Adrenal gland (tissue), 12 donors: Measurements from ENCODE around the gene ANKRD11. TPM values are rescaled to one million over a fixed set of nuclear protein-coding genes. Genes with fewer than 3 reads are reported as not detected.

Source experiments
- DNase-seq, 7 donors: peaks; one replicate each; pipeline ENCODE4 v3.0.0-alpha.2; 2019 to 2020
- H3K27ac ChIP-seq, 5 donors: fragments of 200-600 bp; sonication (generic) in 4 of 5; 1 replicate in 3 of 5; 2 replicates in 2 of 5; pipeline versions ENCODE4 v1.5.1 to v1.8.0; 2016 to 2020; ENCODE audit warnings: mild to moderate bottlenecking in 1 of 5
- H3K27me3 ChIP-seq: fragments of 200-600 bp; 2 replicates; pipeline ENCODE4 v1.8.0; 2021
- H3K36me3 ChIP-seq, 2 donors: fragments of 200-600 bp; replicated peaks in 1 of 2; 1 replicate in 1 of 2; 2 replicates in 1 of 2; pipeline versions ENCODE4 v1.5.1 to v1.8.0; 2018 to 2022
- H3K4me1 ChIP-seq, 2 donors: fragments of 200-600 bp; replicated peaks in 1 of 2; 1 replicate in 1 of 2; 2 replicates in 1 of 2; pipeline versions ENCODE4 v1.5.1 to v1.8.0; 2018 to 2021
- H3K4me3 ChIP-seq, 4 donors: fragments of 200-600 bp; sonication (generic) in 3 of 4; one replicate each; pipeline ENCODE4 v1.5.1; 2016 to 2018
- H3K9me3 ChIP-seq, 3 donors: fragments of 200-600 bp; sonication (generic) in 1 of 3; replicated peaks in 1 of 3; 1 replicate in 2 of 3; 2 replicates in 1 of 3; pipeline versions ENCODE4 v1.5.1 to v1.8.0; 2016 to 2021
- POLR2A ChIP-seq, 2 donors: fragments of 450-650 bp; IDR thresholded peaks; one replicate each; pipeline ENCODE4 v1.6.1; 2017; ENCODE audit warnings: antibody characterized with exemption in 2 of 2, mild to moderate bottlenecking in 2 of 2, moderate library complexity in 1 of 2
- WGBS, 4 donors: extraction: QIAGEN DNeasy Blood & Tissue Kit in 2 of 4; methylation state at CpG; one replicate each; pipeline versions ENCODE4 v1.1.5 to v1.1.7; 2013 to 2017; 5-methylcytosine and 5-hydroxymethylcytosine counted together
- intact Hi-C, 2 donors: fragments of 100-400 bp; cut with DNase I; formaldehyde crosslinking; loops; one replicate each; pipeline versions ENCODE4 v1.14.1 to v1.15.0; 2022 to 2023
- polyA plus RNA-seq, 3 donors: library from polyadenylated mRNA; stranded (reverse); fragments of 200-250 nt in 2 of 3; fragments of 350-450 nt in 1 of 3; fragmentation: Illumina TruSeq in 1 of 3; extraction: RNeasy Lipid Tissue Mini Kit (QIAGEN cat#74804) in 1 of 3; gene quantifications; one replicate each; pipeline ENCODE4 v1.2.3, GENCODE V29; 2013 to 2014
- total RNA-seq, 9 donors: library from RNA; depleted of rRNA in 4 of 9; stranded (reverse); fragments of >200 nt in 4 of 9; fragments of 120-200 nt in 1 of 9; fragmentation: NEBNext Ultra II Directional in 1 of 9; extraction: Animal tissue kit (Norgen Biotek cat#: 25700) in 1 of 9; gene quantifications; one replicate each; pipeline versions ENCODE4 v1.1.0 to v1.2.4, GENCODE V29; 2013 to 2023
- TF ChIP-seq, protein P1 (sequence below), 6 experiments: fragments of 450-650 bp in 4 of 6; fragments of 200-600 bp in 2 of 6; sonication (generic) in 1 of 6; IDR thresholded peaks; 1 replicate in 5 of 6; 2 replicates in 1 of 6; pipeline versions ENCODE4 v1.5.1 to v1.8.0; 2016 to 2021; ENCODE audit warnings: antibody characterized with exemption in 6 of 6, mild to moderate bottlenecking in 2 of 6, moderate library complexity in 1 of 6
- donor health status: healthy with polysubstance abuse.
- donor health status: Bipolar disorder and iron deficiency.
- donor health status: DM: yes; HTN: yes; CAD: no.
- donor health status: DM: no; HTN: no; CAD: no.
- donor health status: DM: no; HTN: no; CAD: no.
- donor health status: DM: yes; HTN: yes; CAD: no.

The ANKRD11 gene
- total and polyA plus RNA-seq, 12 donors, result 29.7 to 127 (median 80.1) TPM

DNA sequence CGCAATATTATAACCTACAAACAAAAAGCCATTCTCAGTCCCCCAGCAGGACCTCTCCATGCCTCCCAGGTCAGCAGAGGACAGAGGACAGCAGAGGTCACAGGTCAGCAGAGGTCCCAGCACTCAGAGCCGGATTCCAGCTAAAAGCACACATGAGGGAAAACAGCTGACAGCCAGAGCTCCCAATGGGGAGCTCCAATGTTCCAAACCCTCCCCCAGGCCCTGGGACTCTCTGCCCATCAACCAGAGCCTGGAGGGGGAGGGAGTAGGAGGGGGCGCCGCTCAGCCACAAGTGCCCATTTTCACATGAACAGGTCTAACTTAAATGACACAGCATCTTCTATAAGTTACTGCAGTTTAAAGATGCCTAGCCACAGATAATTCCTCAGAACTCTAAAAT lies 77.5 kb downstream of the ANKRD11 start:
- Histone ChIP-seq H3K27ac (no peak overlapping the region), H3K36me3 (no peaks in the 10 kb centered on the region), H3K27me3 (no peaks in the 10 kb centered on the region), H3K4me1 (peaks cover 50 to 78% of the 10 kb centered on the region in 2 donors), H3K9me3 (no peaks in the 10 kb centered on the region), H3K4me3 (no peak overlapping the region)
- intact Hi-C loops, result no loop called here
- TF ChIP-seq, protein P1, sequence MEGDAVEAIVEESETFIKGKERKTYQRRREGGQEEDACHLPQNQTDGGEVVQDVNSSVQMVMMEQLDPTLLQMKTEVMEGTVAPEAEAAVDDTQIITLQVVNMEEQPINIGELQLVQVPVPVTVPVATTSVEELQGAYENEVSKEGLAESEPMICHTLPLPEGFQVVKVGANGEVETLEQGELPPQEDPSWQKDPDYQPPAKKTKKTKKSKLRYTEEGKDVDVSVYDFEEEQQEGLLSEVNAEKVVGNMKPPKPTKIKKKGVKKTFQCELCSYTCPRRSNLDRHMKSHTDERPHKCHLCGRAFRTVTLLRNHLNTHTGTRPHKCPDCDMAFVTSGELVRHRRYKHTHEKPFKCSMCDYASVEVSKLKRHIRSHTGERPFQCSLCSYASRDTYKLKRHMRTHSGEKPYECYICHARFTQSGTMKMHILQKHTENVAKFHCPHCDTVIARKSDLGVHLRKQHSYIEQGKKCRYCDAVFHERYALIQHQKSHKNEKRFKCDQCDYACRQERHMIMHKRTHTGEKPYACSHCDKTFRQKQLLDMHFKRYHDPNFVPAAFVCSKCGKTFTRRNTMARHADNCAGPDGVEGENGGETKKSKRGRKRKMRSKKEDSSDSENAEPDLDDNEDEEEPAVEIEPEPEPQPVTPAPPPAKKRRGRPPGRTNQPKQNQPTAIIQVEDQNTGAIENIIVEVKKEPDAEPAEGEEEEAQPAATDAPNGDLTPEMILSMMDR (IDR thresholded peaks at IDR 0.05), result no peak
- 49 to 63% (median 53%) methylated on average over 2 to 4 of the region's 4 CpGs for WGBS, 4 donors
- DNase-seq, result peak in 1 of 7 donors; percentile 70

DNA sequence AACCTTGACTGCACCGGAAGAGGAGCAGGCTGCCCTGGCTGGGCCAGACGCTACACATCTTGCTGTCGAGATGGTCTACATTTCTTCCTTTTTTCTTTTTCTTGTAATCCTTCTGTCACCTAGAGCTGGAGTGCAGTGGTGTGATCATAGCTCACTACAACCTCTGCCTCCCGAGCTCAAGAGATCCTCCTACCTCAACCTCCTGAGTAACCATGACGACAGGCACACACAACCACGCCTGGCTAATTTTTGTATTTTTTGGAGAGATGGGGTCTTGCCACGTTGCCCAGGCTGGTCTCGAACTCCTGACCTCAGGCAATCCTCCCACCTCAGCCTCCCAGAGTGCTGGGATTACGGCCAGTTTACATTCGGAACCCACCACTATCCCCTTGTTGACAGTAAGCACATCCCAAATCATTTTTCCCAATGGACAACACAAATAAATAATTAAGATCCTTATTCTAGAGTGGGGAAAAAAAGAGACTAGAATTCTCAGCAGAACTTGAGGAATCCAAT lies 79.0 kb downstream of the ANKRD11 start:
- 49 to 56% (median 52%) methylated on average over 10 of the region's 10 CpGs for WGBS, 4 donors
- intact Hi-C loops, result no loop called here
- Histone ChIP-seq H3K4me1 (peaks cover 49 to 78% of the 10 kb centered on the region in 2 donors), H3K4me3 (no peak overlapping the region), H3K27me3 (no peaks in the 10 kb centered on the region), H3K9me3 (no peaks in the 10 kb centered on the region), H3K27ac (peak overlapping the region in 3 of 5 donors; percentile 31 to 43 (median 36)), H3K36me3 (no peaks in the 10 kb centered on the region)
- TF ChIP-seq POLR2A (IDR thresholded peaks at IDR 0.05), result no peak
- TF ChIP-seq, protein P1 (IDR thresholded peaks at IDR 0.05), result no peak
- DNase-seq, result no peak

DNA sequence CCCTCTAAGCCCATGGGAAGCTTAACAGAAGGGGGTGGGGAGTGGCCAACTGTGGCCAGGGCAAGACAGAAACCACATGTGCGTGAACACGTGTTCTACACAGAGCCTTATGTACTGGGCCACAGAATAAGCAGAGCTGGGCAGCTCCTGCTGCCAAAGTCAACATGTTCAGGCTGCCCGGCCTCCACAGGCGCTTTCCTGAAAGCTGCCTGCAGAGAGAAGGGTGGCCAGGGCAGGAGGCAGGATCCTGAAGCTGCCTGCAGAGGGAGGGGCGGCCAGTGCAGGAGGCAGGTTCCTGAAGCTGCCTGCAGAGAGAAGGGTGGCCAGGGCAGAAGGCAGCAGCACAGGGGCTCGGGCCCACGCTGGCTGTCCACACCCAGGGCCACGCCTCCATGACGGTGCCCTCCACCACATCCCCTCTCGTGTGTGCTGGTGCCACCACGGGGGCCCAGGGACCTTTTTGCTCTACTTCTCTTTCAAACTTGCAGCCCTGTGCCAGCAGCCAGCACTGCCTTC lies 79.5 kb downstream of the ANKRD11 start:
- H3K36me3 ChIP-seq, result no peaks in the 10 kb centered on the region
- H3K9me3 ChIP-seq, result no peaks in the 10 kb centered on the region
- peak in 6 of 7 donors; percentile 59 to 86 (median 68) for DNase-seq
- TF ChIP-seq POLR2A (IDR thresholded peaks at IDR 0.05), result no peak
- TF ChIP-seq, protein P1 (IDR thresholded peaks at IDR 0.05), result peak in 1 of 6 experiments; percentile 19
- peaks cover 49 to 82% of the 10 kb centered on the region in 2 donors for H3K4me1 ChIP-seq
- peak overlapping the region in 3 of 5 donors; percentile 31 to 43 (median 36) for H3K27ac ChIP-seq
- H3K27me3 ChIP-seq, result no peaks in the 10 kb centered on the region
- 10 to 26% (median 14%) methylated on average over 5 to 11 of the region's 11 CpGs for WGBS, 4 donors
- no peak overlapping the region for H3K4me3 ChIP-seq
- intact Hi-C loops, result no loop called here

DNA sequence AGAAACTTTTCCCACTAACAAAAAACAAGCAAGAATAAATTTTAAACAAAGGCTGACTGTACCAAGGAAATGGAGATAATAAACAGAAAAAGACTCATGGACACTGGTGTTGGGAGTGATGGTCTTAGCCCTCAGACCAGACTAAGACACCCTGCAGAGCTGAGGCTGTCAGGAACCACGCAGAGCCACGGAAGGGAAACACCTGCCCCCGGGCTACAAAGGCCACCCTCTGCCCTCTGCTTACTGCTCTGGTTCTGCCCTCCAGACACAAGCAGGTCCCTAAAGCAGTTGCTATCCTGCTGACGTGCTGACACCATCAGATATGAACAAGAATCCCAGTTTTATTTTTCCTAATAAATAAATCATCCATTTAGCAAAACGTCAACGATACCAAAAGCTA lies 80.0 kb downstream of the ANKRD11 start:
- Histone ChIP-seq H3K4me3 (no peak overlapping the region), H3K27ac (peak overlapping the region in 3 of 5 donors; percentile 31 to 43 (median 36)), H3K4me1 (peaks cover 49 to 87% of the 10 kb centered on the region in 2 donors), H3K36me3 (no peaks in the 10 kb centered on the region), H3K27me3 (no peaks in the 10 kb centered on the region), H3K9me3 (no peaks in the 10 kb centered on the region)
- DNase-seq, result no peak
- intact Hi-C loops, result no loop called here
- TF ChIP-seq, protein P1 (IDR thresholded peaks at IDR 0.05), result no peak
- no peak for TF ChIP-seq POLR2A (IDR thresholded peaks at IDR 0.05)
- WGBS, 4 donors, result 21 to 37% (median 28%) methylated on average over 6 of the region's 6 CpGs
